CD14-positive monocyte (primary cell): ENCODE results near the gene ATE1. TPM values are rescaled to one million over a fixed set of nuclear protein-coding genes. Genes with fewer than 3 reads are reported as not detected.
"Not testable (repeated sequence)": the region's sequence is repeated elsewhere in the genome, so short reads cannot be mapped to it uniquely, and the experiment has no call there.

Experiments
- DNase-seq, 3 donors: peaks; one replicate each; pipeline ENCODE4 v3.0.0-alpha.2; 2011 to 2022
- H2AFZ ChIP-seq: 2 replicates; pipeline ENCODE4 v1.6.0; 2012; ENCODE audit warnings: mild to moderate bottlenecking, low read depth, low read length, inconsistent platforms; ENCODE audit not compliant: insufficient read depth, poor library complexity, severe bottlenecking
- H3K27ac ChIP-seq, 2 donors: 1 replicate in 1 of 2; 2 replicates in 1 of 2; pipeline ENCODE4 v1.5.1; 2012 to 2013; ENCODE audit warnings: low read length in 2 of 2, control low read depth in 1 of 2, inconsistent platforms in 1 of 2, low read depth in 1 of 2, mild to moderate bottlenecking in 1 of 2
- H3K27me3 ChIP-seq, 2 donors: one replicate each; pipeline versions ENCODE4 v1.6.0 to v1.6.1; 2011 to 2013; ENCODE audit warnings: low read length in 2 of 2; ENCODE audit not compliant: control insufficient read depth in 2 of 2, insufficient read depth in 2 of 2
- H3K36me3 ChIP-seq, 2 donors: replicated peaks in 1 of 2; 1 replicate in 1 of 2; 2 replicates in 1 of 2; pipeline versions ENCODE4 v1.5.1 to v1.6.1; 2012 to 2013; ENCODE audit warnings: low read length in 2 of 2, control low read depth in 1 of 2, inconsistent platforms in 1 of 2, mild to moderate bottlenecking in 1 of 2; ENCODE audit not compliant: insufficient read depth in 2 of 2, control insufficient read depth in 1 of 2
- H3K4me1 ChIP-seq, 2 donors: 1 replicate in 1 of 2; 2 replicates in 1 of 2; pipeline versions ENCODE4 v1.5.1 to v1.6.1; 2012 to 2013; ENCODE audit warnings: low read length in 2 of 2, control low read depth in 1 of 2, inconsistent platforms in 1 of 2, mild to moderate bottlenecking in 1 of 2, moderate library complexity in 1 of 2; ENCODE audit not compliant: insufficient read depth in 2 of 2, control insufficient read depth in 1 of 2
- H3K4me2 ChIP-seq: replicated peaks from 2 replicates; pipeline ENCODE3; 2012; ENCODE audit warnings: low read length, moderate library complexity, mild to moderate bottlenecking; ENCODE audit not compliant: poor library complexity, severe bottlenecking; ENCODE audit errors: extremely low read depth
- H3K4me3 ChIP-seq, 3 experiments: fragments of 200-600 bp in 1 of 3; sonication (generic) in 1 of 3; replicated peaks in 1 of 3; 1 replicate in 2 of 3; 2 replicates in 1 of 3; pipeline ENCODE4 v1.5.1; 2011 to 2013; ENCODE audit warnings: low read length in 3 of 3, mild to moderate bottlenecking in 3 of 3, control low read depth in 2 of 3, low read depth in 2 of 3, inconsistent platforms in 1 of 3, moderate library complexity in 1 of 3
- H3K79me2 ChIP-seq: 2 replicates; pipeline ENCODE4 v1.6.0; 2012; ENCODE audit warnings: mild to moderate bottlenecking, control low read depth, inconsistent platforms, low read length, moderate library complexity; ENCODE audit not compliant: insufficient read depth
- H3K9ac ChIP-seq: 2 replicates; pipeline ENCODE4 v1.6.0; 2017; ENCODE audit warnings: low read length, mild to moderate bottlenecking; ENCODE audit not compliant: insufficient read depth, poor library complexity, severe bottlenecking
- H3K9me3 ChIP-seq, 2 donors: replicated peaks in 1 of 2; 1 replicate in 1 of 2; 2 replicates in 1 of 2; pipeline versions ENCODE4 v1.5.1 to v1.6.1; 2012 to 2013; ENCODE audit warnings: low read length in 2 of 2, control low read depth in 1 of 2; ENCODE audit not compliant: control insufficient read depth in 1 of 2, insufficient read depth in 1 of 2
- H4K20me1 ChIP-seq: 2 replicates; pipeline ENCODE4 v1.6.0; 2012; ENCODE audit warnings: mild to moderate bottlenecking, low read length, control low read depth, moderate library complexity; ENCODE audit not compliant: insufficient read depth
- H3K27ac Mint-ChIP-seq, 7 donors: one replicate each; pipeline ENCODE4 v1.8.0; 2020; ENCODE audit warnings: mild to moderate bottlenecking in 7 of 7, mixed read lengths in 7 of 7, moderate library complexity in 6 of 7, inconsistent platforms in 2 of 7
- H3K27me3 Mint-ChIP-seq, 3 donors: one replicate each; pipeline ENCODE4 v1.8.0; 2021 to 2022; ENCODE audit warnings: low read depth in 3 of 3, mild to moderate bottlenecking in 3 of 3, mixed read lengths in 3 of 3, moderate library complexity in 3 of 3, inconsistent platforms in 1 of 3
- H3K36me3 Mint-ChIP-seq, 2 donors: one replicate each; pipeline ENCODE4 v1.8.0; 2020; ENCODE audit warnings: mixed read lengths in 2 of 2, inconsistent platforms in 1 of 2, mild to moderate bottlenecking in 1 of 2
- H3K4me1 Mint-ChIP-seq: one replicate; pipeline ENCODE4 v1.8.0; 2020; ENCODE audit warnings: mild to moderate bottlenecking, mixed read lengths
- H3K4me3 Mint-ChIP-seq, 2 donors: one replicate each; pipeline ENCODE4 v1.8.0; 2020; ENCODE audit warnings: mild to moderate bottlenecking in 2 of 2, mixed read lengths in 2 of 2, moderate library complexity in 1 of 2
- H3K9me3 Mint-ChIP-seq, 7 donors: one replicate each; pipeline ENCODE4 v1.8.0; 2020 to 2022; ENCODE audit warnings: mixed read lengths in 7 of 7, mild to moderate bottlenecking in 6 of 7, moderate library complexity in 6 of 7, inconsistent platforms in 2 of 7
- WGBS: methylation state at CpG from one replicate; pipeline ENCODE4 v1.1.5; 2013; ENCODE audit warnings: missing lambda C conversion rate; ENCODE audit not compliant: insufficient coverage; 5-methylcytosine and 5-hydroxymethylcytosine counted together
- intact Hi-C, 2 donors: fragments of 100-400 bp; cut with micrococcal nuclease; formaldehyde crosslinking; loops; one replicate each; pipeline versions ENCODE4 v1.15.0 to v1.15.1; 2023
- polyA plus RNA-seq, 3 donors: library from polyadenylated mRNA; depleted of rRNA in 1 of 3; unstranded in 2 of 3; stranded (reverse) in 1 of 3; fragments of 300-500 nt in 2 of 3; fragments of >200 nt in 1 of 3; fragmentation: Illumina TruSeq in 2 of 3; gene quantifications; 1 replicate in 2 of 3; 2 replicates in 1 of 3; pipeline ENCODE4 v1.2.3, GENCODE V29; 2012 to 2021
- TF ChIP-seq, protein P1 (sequence below): fragments of 200-600 bp; IDR thresholded peaks from one replicate; pipeline ENCODE4 v1.8.0; 2022; ENCODE audit warnings: antibody characterized with exemption, mild to moderate bottlenecking

The ATE1 gene
- polyA plus RNA-seq, 3 donors: 9.2 to 19.5 (median 15.8) TPM

GRCh38 chr10:121755496-121755895 lies 172.3 kb downstream of the ATE1 start:
- H3K4me1 Mint-ChIP-seq, H3K27me3 ChIP-seq, H3K27ac Mint-ChIP-seq, DNase-seq, H3K4me2 ChIP-seq, H3K79me2 ChIP-seq, H3K4me1 ChIP-seq, H3K36me3 ChIP-seq, H3K27ac ChIP-seq, H3K9ac ChIP-seq, H3K27me3 Mint-ChIP-seq, H3K4me3 ChIP-seq, H3K4me3 Mint-ChIP-seq, H4K20me1 ChIP-seq, H2AFZ ChIP-seq, intact Hi-C loops: not testable (repeated sequence)
- peaks cover 16 to 21% of the 10 kb centered on the region in 2 donors for H3K36me3 Mint-ChIP-seq
- 100% methylated on average over 2 of the region's 2 CpGs for WGBS
- peaks cover 29 to 45% (median 39%) of the 10 kb centered on the region in 7 donors for H3K9me3 Mint-ChIP-seq
- peaks cover 23 to 46% of the 10 kb centered on the region in 2 donors for H3K9me3 ChIP-seq

DNA sequence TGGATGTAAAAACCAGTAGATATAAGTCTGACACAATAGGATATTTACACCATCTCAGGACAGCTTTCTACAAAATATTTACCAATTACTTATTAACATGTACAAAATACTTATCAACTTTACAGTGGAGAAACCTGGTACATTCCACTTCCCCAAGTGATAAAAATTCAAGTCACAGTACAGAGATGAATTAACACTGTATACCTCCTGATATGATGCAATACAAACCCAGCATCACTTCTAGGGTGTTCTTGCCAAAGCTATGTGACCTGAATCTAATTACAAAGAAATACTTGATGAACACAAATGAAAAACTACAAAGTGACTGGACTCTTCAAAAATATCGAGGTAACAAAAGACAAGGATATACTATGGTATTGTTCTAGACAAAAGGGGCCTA lies 173.2 kb downstream of the ATE1 start:
- no peaks in the 10 kb centered on the region for H3K36me3 ChIP-seq
- peaks cover 23 to 37% of the 10 kb centered on the region in 2 donors for H3K9me3 ChIP-seq
- Mint-ChIP-seq H3K4me1 (peaks cover 4% of the 10 kb centered on the region), H3K27ac (no peak overlapping the region), H3K27me3 (no peaks in the 10 kb centered on the region), H3K36me3 (peaks cover 13 to 21% of the 10 kb centered on the region in 2 donors), H3K4me3 (no peak overlapping the region), H3K9me3 (peaks cover 26 to 37% (median 33%) of the 10 kb centered on the region in 7 donors)
- no peaks in the 10 kb centered on the region for H3K79me2 ChIP-seq
- H3K27ac ChIP-seq: no peak overlapping the region
- no peak overlapping the region for H3K9ac ChIP-seq
- no peaks in the 10 kb centered on the region for H4K20me1 ChIP-seq
- TF ChIP-seq, protein P1, sequence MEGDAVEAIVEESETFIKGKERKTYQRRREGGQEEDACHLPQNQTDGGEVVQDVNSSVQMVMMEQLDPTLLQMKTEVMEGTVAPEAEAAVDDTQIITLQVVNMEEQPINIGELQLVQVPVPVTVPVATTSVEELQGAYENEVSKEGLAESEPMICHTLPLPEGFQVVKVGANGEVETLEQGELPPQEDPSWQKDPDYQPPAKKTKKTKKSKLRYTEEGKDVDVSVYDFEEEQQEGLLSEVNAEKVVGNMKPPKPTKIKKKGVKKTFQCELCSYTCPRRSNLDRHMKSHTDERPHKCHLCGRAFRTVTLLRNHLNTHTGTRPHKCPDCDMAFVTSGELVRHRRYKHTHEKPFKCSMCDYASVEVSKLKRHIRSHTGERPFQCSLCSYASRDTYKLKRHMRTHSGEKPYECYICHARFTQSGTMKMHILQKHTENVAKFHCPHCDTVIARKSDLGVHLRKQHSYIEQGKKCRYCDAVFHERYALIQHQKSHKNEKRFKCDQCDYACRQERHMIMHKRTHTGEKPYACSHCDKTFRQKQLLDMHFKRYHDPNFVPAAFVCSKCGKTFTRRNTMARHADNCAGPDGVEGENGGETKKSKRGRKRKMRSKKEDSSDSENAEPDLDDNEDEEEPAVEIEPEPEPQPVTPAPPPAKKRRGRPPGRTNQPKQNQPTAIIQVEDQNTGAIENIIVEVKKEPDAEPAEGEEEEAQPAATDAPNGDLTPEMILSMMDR: no peak
- no peaks in the 10 kb centered on the region for H3K27me3 ChIP-seq
- no peak overlapping the region for H3K4me2 ChIP-seq
- no peak overlapping the region for H2AFZ ChIP-seq
- no CpG with 5 or more reads among the region's 1 CpG for WGBS
- no peaks in the 10 kb centered on the region for H3K4me1 ChIP-seq
- intact Hi-C loops: no loop called here
- no peak for DNase-seq
- H3K4me3 ChIP-seq: no peak overlapping the region
